Activated T-cell treated with anti-CD3 and anti-CD28 coated beads for 1 hour (primary cell): Measurements from ENCODE around the gene ABHD10.

ENCODE experiments used
- DNase-seq: peaks from one replicate; pipeline ENCODE4 v3.0.0-alpha.2; 2020; ENCODE audit warnings: low read depth

The ABHD10 gene

DNA sequence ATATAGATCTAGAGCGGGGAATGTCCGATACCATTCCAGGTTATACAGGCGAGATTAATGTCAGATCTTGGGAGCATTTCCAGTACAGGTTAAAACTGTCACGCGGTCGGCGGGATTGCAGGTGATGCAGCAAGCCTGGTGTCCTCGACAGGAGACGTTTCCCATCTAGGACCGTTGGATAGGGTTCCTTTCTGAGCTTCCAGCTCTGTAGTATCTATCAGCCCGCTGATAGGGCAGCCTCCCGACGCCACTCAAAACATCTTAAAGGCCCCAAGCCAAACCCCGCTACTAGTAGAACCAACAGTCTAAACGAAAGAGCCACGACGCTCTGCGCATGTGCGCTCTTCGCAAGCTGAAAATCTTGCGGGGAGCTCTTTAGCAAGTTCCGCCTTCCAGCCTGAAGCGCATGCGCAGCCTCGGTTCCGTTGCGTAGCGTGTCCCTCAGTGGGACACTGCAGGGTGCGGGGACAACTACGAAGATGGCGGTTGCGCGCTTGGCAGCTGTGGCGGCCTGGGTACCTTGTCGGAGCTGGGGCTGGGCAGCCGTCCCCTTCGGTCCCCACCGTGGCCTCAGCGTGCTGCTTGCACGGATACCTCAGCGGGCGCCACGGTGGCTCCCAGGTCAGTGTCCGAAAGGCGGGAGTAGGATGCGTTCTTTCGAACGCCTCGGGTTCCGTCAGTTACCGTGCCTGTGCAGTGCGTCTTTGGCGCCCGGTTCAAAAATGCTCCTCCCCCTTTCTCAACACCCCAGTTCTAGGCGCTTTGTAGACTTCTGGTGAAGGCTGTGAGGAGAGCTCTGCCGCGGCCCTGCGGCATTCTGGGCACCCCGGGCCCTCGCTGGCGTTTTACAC is at the start of gene ABHD10:
Gene ABHD10 (plus strand): TSS at position 444 of the 851 bp plus-strand sequence. CDS start 36 bp downstream, at position 480.
- DNase-seq = peak; percentile 97

DNA sequence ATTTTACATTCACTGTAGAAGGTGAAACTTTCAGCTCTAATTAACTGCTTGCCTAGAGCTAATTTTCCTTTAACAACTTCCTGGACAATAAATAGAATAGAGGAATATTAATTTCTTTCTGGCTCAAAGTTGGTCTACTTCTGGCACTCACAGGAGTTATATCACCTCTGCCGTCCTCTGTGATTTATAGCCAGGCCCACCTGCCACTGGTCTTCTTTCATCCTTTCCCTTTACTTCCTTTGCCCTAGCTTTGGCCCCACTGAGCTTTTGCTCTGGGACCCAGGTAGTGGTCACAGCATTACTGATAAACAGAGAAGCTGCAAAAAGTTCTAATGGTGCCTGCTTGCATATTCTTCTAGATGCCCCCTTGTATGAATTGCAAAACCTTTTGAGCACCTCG is 49.3 kb upstream of the ABHD10 start:
- DNase-seq = no peak

DNA sequence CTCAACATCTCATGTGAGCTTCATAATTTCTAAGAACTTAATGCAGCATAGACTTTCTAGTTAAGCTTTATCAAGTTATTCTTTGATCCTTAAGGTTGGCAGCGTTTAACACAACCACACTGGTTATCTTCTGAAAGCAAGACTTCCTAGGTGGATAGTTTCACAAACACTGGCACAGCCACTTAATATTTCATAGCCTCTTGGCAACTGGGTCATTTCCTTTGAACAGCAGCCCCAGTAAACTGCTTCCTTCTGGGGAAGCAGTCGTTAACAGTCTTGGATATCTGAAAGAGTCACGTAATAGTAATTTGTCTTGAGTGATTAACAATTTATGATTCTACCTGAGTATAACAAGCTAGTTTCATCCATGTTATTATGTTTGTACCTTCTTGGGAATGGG is 45.9 kb upstream of the ABHD10 start:
- DNase-seq = no peak

DNA sequence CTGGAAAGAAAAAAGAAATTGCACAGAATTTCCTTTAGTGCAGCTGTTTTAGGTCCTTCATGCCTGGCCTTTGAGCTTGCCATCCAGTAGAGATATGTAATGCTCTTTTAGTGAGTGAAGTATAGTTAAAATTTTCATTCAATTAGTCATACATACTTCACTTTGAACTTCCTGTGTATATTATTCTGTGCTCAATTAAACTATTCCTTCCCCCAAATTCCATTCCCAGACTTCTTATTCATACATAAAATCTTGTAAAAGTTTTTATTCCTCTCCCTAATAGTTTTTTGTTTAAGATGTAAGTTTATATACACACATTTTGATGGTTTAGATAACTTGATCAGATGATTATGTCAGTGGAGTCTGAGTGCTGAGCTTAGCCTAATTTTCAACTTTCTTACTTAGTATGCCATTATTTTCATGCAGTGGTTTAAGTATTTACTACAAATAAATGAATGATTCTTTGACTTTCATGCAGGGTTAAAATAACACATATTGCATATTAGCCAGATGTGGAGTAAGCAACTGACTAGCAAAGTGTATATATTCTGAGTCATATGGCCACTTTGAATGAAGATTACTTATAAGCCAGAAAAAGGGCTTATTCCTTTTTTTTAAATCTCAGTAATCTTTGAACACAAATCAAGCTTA is 42.5 kb upstream of the ABHD10 start:
- DNase-seq = no peak

DNA sequence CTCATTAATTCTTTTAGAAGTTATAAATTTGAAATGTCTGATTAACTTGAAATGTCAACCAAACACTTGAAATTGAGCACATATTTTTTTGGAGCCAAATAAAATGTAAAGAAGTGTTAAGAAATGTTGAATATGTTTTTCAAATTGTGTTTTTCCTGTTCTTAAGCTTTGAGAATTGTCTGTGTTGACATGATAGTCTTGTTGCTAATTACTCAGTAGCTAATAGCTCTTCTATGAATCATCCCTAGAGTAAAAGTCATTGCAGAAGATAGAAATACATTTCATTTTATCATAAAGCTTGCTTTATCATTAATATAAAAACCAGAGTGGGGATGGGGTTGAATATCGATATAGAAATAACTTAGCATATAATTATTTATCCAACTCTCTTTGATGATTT is 41.9 kb upstream of the ABHD10 start:
- DNase-seq = no peak

DNA sequence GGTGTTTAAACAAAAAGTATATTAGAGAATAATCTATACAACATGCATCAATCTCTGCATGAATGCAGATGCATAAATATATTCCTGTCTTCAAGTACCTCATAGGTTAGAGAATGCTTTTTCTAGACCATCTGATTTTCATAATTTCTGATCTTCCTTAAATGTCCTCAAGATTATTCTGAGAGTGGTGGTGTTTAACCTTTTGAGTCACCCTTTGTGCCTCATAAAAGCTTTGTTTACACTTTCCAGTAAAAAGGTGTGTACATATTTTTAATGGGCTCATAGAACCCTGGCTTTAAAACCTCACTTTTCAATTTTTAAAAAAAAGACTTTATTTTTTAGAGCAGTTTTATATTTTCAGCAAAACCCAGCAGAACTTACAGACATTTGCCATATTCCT is 41.0 kb upstream of the ABHD10 start:
- DNase-seq = no peak

DNA sequence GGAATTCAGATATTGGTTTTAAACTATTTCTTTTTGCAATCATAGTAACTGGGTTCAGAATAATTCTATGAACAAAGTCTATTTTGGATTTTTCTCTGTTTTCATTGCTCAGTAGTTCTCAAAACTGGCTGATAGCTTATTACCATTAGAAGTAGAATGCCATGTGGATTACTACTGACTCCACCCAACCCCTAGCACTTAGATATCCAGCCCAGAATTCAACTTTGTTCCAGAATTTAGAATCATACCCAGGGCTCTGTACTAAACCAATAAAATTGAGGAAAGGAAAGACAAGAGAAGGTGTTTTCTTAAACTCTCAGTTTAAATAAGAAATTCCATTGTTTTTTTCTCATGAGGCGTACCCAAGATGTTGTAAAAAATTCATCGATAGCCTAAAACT is 39.0 kb upstream of the ABHD10 start:
- no peak for DNase-seq

DNA sequence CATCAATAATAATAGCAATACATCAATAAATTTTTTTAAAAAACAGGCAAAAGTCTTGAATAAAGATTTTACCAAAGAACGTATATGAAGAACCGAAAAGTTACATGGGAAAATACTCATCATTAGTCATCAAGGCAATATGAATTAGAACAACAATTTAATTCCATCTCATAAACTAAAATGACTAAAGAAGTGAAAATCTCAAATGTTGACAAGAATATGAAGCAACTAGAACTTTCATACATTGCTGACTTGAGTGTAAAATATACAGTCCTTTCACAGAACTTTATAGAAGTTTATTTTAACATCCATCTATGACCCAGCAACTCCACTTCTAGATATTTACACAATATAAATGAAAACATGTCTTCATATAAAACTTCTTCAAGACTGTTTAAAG is 35.3 kb upstream of the ABHD10 start:
- DNase-seq = no peak

DNA sequence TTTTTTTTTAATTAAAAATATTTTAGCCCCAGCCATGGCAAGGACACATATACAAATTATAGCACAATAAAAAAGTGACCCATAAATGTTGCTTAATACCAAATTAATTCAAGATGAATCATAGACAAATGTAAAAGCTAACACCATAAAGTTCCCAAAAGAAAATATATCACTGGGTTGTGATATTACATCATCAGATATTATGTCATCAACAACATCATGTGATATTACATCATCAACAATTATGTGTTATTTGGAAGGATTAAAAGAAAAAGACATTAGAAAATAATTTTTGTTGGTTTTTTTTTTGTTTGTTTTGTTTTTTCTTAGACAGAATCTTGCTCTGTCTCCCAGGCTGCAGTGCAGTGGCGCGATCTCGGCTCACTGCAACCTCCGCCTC is 34.5 kb upstream of the ABHD10 start:
- no peak for DNase-seq

DNA sequence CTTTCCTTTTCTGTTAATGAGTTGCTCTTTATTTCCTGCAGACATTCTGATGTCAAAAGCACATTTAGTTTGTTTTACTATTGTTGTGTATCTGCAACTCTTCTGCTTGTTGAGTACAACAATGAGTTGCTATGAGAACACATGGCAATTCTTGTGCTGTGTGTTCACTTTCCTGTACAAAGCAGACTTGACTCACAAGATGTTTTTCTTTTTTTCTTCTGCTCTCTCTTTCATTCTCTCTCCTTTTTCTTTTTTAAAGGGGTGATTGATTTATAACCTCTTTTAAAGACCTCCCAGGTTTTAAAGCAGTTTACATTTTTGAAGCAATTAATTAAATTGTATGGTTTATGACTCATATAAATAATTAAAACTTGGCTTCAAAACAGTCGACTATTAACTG is 31.6 kb upstream of the ABHD10 start:
- DNase-seq = no peak

DNA sequence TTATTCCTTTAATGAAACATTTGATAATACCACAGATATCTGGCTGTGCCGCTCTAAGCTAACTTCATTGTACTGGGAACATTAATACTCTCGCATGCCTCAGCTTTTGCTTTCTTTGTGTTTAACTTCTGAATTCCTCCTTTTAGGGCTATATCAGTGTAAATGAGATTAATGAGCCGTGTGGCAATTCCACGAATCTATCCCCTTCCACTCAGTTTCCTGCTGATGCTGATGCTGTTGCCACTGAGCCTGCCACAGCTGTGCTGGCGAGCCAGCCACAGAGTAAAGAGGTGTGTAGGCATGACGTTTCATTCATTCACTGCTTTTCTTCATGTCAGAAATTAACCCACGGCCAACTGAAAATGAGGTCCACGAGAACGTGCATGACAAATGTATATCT is 30.0 kb upstream of the ABHD10 start:
- no peak for DNase-seq

DNA sequence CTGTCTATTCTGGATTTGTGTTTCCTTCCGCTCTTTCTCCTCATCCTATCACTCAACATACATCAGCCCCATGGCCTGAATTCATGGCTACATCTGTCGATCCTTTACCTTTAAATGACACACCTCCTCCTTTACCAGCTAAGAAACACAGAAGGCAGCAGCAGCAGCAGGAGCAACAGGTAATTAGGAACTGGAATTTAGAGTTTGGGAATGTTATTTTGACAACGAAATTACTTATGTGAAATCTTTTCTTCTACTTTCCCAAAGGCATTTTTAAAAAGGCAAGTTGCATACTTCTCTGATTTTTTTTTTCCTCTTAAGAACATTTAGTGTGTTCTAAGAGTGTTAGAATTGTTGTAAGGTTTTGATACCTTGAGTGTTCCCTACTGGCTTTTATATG is 29.1 kb upstream of the ABHD10 start:
- DNase-seq = no peak

DNA sequence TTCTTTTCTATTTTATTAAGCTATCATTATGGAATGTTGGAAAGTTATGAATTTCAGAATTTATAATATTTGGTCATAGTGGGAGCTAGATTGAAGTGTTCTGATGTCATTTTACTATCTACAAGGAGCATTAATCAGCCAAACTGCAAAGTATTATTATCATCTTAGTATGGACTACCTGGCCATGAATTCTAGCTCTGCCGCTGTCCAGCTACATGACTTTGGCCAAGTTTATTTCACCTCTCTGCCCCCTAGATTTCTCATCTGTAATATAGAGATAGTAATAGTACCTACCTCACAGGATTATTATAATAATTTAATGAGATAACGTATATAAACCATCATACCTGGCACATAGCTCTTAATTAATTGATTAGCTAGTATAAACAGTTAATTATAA is 27.8 kb upstream of the ABHD10 start:
- DNase-seq = no peak

DNA sequence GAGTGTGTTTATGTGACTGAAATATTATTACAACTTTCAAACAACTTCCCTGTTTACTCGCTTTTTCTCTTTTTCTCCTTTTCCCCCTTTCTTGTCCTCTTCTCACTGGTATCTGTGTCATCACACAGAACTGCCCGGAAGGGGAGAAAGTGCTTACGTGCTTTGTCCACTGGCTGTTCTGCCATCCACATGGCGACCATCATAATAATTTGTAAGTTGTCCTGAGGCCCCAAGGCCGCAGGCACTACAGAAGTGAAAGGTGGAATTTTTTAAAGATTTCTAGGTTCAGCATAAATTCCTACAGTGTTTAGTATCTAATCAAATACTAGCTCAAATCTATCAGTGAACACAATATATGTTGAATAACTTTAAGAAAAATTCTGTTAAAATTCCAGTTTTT is 26.7 kb upstream of the ABHD10 start:
- DNase-seq = no peak

DNA sequence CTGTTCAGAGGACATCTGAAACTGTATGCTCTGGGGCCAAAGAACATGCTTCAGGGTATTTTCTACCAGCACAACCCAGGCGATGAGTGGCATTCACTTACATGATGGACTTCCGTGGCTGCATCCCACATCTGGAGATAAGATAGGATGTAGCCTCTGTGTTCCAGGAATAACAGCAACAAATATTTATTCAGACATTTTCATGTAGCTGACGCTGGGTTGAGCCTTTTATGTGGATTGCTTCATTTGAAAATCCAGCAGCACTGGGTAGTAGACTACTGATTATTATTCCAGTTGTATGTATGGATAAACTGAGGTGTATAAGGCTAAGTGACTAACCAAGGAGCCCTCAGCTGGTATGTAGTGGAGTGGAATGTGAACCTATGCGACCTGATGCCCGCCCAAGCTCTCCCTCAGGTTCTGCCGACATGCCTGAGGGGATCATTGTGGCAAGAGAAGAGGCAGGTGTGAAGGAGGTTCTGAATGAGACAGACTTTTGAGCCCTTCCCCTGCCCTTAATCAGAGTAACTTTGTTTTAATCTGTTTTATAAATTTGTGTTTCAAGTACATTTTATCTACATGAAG is 25.9 kb upstream of the ABHD10 start:
- DNase-seq = no peak

DNA sequence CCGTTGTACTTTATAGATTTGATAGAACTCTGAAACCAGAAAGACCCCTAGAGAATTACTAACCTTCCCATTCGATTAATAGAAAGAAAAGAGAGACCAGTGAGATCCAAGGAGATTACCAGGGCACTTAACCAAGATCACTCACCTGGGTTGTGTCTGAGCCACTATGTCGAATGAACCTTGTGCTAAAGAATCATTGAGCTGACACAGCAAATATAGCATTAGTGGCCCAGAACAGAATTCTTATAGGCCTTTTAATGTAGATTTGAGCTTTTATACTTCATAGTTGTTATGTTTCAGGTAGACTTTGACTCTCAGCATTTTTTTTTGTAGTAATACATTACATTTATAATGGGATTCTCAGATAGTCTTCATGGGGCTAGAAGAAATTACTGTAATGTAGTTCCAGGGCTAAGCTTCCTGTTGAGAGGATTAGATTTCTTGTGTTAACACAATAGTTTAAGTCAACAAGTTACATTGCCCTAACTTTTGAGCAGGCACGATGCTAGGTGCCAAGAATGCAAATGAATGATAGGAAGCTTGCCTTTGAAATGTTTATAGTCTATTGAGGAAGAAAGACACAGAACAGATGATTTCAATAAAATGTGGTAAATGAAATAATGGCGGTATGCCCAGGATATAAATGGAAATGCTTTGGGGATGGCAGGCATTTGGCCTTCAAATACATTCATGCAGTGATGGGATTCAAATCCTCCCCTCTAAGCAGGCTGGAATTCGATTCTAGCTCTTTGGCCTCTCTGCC is 24.4 kb upstream of the ABHD10 start:
- no peak for DNase-seq

DNA sequence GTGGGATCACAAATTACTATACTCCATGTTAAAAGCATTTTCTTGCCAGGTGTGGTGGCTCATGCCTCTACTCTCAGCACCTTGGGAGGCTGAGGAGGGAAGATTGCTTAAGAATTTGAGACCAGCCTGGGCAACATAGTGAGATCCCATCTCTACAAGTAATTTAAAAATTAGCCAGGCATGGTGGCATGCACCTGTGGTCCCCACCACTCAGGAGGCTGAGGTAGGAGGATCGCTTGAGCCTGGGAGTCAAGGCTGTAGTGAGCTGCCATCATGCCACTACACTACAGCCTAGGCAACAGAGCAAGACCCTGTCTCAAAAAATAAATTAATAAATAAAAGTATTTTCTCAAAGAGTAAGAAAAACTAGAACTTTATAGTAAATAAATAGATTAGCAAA is 22.9 kb upstream of the ABHD10 start:
- no peak for DNase-seq

DNA sequence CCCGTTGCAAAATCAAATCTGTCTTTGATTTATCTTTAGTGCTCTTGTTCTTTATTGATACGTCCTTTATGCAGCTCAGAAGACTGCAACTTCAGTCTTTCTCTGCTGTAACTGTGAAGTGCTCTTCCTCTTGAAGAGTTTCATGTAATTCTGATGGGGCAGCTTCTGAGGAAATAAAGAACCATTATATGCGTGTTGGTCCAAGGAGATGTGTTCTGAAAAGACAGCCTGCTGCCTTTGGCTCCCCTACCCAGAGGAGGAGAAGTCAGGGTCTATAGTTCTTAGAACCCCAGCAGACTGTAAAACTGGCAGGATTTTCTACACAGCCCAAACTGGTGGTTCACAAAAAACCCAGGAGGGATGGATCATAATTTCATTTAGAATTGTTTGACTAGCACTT is 22.4 kb upstream of the ABHD10 start:
- DNase-seq = no peak

DNA sequence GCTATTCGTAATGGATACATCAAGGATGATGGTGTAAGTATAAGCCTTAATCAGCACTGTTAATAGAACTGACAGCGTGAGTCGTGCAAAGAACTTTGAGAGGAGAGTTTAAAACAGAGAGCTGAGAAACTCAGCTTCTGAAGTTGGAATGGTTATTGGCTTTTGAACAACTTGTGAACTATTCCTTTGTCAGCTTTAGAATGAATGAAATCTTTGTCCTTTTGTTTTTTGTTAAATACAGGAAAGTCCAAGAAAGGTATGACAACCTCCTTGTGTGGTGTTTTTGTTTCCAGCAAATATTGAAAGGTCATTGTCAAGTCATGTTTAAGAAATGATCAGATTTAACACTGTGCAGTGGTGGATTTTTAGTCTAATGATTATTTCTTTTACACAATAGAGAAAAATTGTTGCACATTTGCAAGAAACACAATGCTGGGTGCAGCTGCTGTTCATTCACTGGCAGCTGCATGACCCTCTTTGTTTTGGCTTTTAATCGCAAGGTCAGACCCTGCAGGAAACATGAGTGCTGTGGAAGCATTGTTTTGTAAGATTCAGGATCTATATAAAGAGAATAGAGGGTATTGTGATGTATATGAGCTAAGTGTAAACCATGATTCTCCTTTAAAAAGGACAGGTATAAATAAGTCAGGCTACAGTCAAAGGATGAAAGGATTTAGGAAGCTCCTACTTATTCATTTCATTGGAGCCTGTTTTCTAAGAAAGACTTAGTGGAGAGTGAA is 21.7 kb upstream of the ABHD10 start:
- no peak for DNase-seq

DNA sequence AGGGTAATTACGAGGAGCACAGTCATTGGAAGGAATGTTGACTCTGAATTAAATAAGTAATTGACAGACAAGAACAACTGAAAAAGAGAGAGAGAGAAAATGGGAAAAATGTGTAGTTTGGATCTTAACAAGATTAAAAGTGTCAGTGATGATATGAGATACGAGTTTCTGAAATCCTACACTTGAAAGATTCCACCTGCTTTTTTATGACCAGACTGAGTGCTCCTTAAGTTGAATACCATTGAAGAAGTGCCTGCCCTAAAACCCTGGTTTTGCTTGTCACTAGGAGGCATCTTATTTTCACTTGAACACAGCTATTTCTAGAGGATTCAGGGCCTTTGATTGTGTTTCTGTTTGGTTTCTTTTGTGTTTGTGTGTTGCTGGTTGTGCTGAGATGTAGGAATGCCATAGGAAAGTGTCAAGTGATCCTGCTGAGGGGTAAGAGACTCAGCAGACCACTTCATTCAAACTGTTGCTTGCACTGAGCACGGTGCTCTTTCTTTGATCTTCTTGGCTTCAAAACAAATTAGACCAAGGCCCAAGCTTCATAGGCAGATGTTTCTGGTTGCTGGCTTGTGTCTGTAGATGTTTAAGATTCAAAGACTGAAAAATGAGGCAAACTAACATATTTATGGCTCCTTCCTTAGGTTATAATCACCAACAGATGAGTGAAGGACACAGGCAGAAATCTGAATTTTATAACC is 17.2 kb upstream of the ABHD10 start:
- no peak for DNase-seq

DNA sequence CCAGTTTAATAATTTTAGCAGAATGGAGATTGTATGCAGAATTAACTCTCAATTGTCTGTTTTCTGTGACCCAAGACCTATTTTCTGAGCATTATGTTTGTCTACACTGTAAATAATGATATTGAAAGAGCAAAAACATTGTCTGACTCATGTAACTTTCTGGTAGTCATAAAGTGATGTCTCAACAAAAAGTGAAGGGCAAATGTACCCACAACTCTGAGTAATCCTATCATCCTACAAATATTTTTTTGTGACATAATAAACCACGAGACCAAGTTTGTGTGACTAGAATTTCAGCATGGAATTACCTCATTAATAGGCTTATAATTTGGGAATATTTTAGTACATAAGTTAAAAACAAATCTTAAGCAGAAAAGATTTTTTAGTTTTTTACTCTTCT is 15.4 kb upstream of the ABHD10 start:
- DNase-seq = no peak
